ENCODE measurements around the gene PPID.
"Not testable (repeated sequence)": the region's sequence is repeated elsewhere in the genome, so short reads cannot be mapped to it uniquely, and the experiment has no call there.

PPID gene

GRCh38 chr4:158721680-158722079 is 1.5 kb downstream of the PPID start:
- DNase-seq (ENCODE audit: low spot score), result no peak
- in situ Hi-C loops (cut with MboI; ENCODE audit: low pct_unique_long_range_greater_than_20kb, low sequenced_read_pairs, unreplicated experiment), result no loop called here
- no peak for TF ChIP-seq CTCF (IDR thresholded peaks at IDR 0.05; ENCODE audit: extremely low read depth, insufficient read depth, missing control alignments)

- in situ Hi-C loops (cut with MboI; ENCODE audit: low pct_unique_long_range_greater_than_20kb, low sequenced_read_pairs, unreplicated experiment), result no loop called here
- TF ChIP-seq CTCF (IDR thresholded peaks at IDR 0.05; ENCODE audit: extremely low read depth, insufficient read depth, missing control alignments), result no peak
- DNase-seq (ENCODE audit: low spot score), result no peak
These were observed 7.4 kb downstream of the PPID start for GRCh38 chr4:158715802-158716201.

GRCh38 chr4:158714937-158715336 is 8.3 kb downstream of the PPID start:
- no peak for DNase-seq (ENCODE audit: low spot score)
- in situ Hi-C loops (cut with MboI; ENCODE audit: low pct_unique_long_range_greater_than_20kb, low sequenced_read_pairs, unreplicated experiment), result no loop called here
- no peak for TF ChIP-seq CTCF (IDR thresholded peaks at IDR 0.05; ENCODE audit: extremely low read depth, insufficient read depth, missing control alignments)

GRCh38 chr4:158712622-158713021 is 10.6 kb downstream of the PPID start:
- in situ Hi-C loops (cut with MboI; ENCODE audit: low pct_unique_long_range_greater_than_20kb, low sequenced_read_pairs, unreplicated experiment); DNase-seq (ENCODE audit: low spot score): not testable (repeated sequence)

GRCh38 chr4:158710814-158711213 is 12.4 kb downstream of the PPID start:
- DNase-seq (ENCODE audit: low spot score), result no peak
- TF ChIP-seq CTCF (IDR thresholded peaks at IDR 0.05; ENCODE audit: extremely low read depth, insufficient read depth, missing control alignments), result no peak
- in situ Hi-C loops (cut with MboI; ENCODE audit: low pct_unique_long_range_greater_than_20kb, low sequenced_read_pairs, unreplicated experiment), result no loop called here

- in situ Hi-C loops (cut with MboI; ENCODE audit: low pct_unique_long_range_greater_than_20kb, low sequenced_read_pairs, unreplicated experiment), result no loop called here
- no peak for TF ChIP-seq CTCF (IDR thresholded peaks at IDR 0.05; ENCODE audit: extremely low read depth, insufficient read depth, missing control alignments)
- DNase-seq (ENCODE audit: low spot score), result no peak
These were observed 18.9 kb downstream of the PPID start for GRCh38 chr4:158704274-158704673.

- in situ Hi-C loops (cut with MboI; ENCODE audit: low pct_unique_long_range_greater_than_20kb, low sequenced_read_pairs, unreplicated experiment), result no loop called here
- DNase-seq (ENCODE audit: low spot score), result no peak
- TF ChIP-seq CTCF (IDR thresholded peaks at IDR 0.05; ENCODE audit: extremely low read depth, insufficient read depth, missing control alignments), result no peak
These were observed 34.4 kb downstream of the PPID start for GRCh38 chr4:158688813-158689212.
